Measurements from ENCODE around the gene SYNJ1. TPM values are rescaled to one million over a fixed set of nuclear protein-coding genes. Genes with fewer than 3 reads are reported as not detected.

The SYNJ1 gene
- total RNA-seq, 1 donor from 2014 or later: 12.9 TPM

DNA sequence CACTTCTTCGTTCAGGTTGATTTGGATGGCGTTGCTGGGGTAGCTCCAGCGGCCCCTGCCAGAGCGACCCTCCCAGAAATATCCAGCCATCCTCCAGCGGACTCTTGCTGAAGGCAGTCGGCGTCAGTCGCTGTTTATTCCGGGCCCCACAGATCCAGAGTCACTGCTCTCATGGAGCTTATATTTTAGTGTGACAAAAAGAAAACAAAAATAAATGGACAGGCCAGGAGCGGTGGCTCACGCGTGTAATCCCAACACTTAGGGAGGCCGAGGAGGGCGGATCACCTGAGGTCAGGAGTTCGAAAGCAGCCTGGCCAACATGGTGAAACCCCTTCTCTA is 114.8 kb downstream of the SYNJ1 start:
- Histone ChIP-seq H3K9ac (ENCODE audit: low read length) (peak overlapping the region; percentile 96), H3K27ac (ENCODE audit: low read depth, low read length) (peak overlapping the region; percentile 98), H3K79me2 (ENCODE audit: insufficient read depth, low read length) (peaks cover 25% of the 10 kb centered on the region), H2AFZ (ENCODE audit: low read depth, low read length) (peak overlapping the region; percentile 99), H3K36me3 (ENCODE audit: insufficient read depth, low read length) (peaks cover 10% of the 10 kb centered on the region), H3K9me3 (ENCODE audit: insufficient read depth, low read depth, low read length) (no peaks in the 10 kb centered on the region), H3K4me3 (ENCODE audit: insufficient read depth, low read depth, low read length) (peak overlapping the region; percentile 76), H4K20me1 (ENCODE audit: insufficient read depth, low read length) (peaks cover 9% of the 10 kb centered on the region), H3K27me3 (ENCODE audit: insufficient read depth, low read length) (no peaks in the 10 kb centered on the region), H3K4me1 (ENCODE audit: insufficient read depth, low read length) (no peaks in the 10 kb centered on the region), H3K4me2 (ENCODE audit: low read length) (peak overlapping the region; percentile 99)
- TF ChIP-seq, protein P1, sequence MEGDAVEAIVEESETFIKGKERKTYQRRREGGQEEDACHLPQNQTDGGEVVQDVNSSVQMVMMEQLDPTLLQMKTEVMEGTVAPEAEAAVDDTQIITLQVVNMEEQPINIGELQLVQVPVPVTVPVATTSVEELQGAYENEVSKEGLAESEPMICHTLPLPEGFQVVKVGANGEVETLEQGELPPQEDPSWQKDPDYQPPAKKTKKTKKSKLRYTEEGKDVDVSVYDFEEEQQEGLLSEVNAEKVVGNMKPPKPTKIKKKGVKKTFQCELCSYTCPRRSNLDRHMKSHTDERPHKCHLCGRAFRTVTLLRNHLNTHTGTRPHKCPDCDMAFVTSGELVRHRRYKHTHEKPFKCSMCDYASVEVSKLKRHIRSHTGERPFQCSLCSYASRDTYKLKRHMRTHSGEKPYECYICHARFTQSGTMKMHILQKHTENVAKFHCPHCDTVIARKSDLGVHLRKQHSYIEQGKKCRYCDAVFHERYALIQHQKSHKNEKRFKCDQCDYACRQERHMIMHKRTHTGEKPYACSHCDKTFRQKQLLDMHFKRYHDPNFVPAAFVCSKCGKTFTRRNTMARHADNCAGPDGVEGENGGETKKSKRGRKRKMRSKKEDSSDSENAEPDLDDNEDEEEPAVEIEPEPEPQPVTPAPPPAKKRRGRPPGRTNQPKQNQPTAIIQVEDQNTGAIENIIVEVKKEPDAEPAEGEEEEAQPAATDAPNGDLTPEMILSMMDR (IDR thresholded peaks at IDR 0.05; ENCODE audit: insufficient read depth, low read depth, low read length): no peak
- no peak for TF ChIP-seq EZH2 (IDR thresholded peaks at IDR 0.05; ENCODE audit: insufficient read depth, low read length)
- peak overlapping the region; percentile 94 for H3K4me3 Mint-ChIP-seq (ENCODE audit: unreplicated experiment)
- H3K9me3 Mint-ChIP-seq (ENCODE audit: unreplicated experiment): no peaks in the 10 kb centered on the region
- H3K27ac Mint-ChIP-seq (ENCODE audit: unreplicated experiment): peak overlapping the region; percentile 98
- no peaks in the 10 kb centered on the region for H3K27me3 Mint-ChIP-seq (ENCODE audit: low read depth, unreplicated experiment)
- FAIRE-seq: no peak
- no peaks in the 10 kb centered on the region for H3K4me1 Mint-ChIP-seq (ENCODE audit: low read depth, unreplicated experiment)
- no peaks in the 10 kb centered on the region for H3K36me3 Mint-ChIP-seq (ENCODE audit: low read depth, unreplicated experiment)
- DNase-seq (ENCODE audit: low read depth): no peak

- Histone ChIP-seq H3K27me3 (ENCODE audit: insufficient read depth, low read length) (no peaks in the 10 kb centered on the region), H4K20me1 (ENCODE audit: insufficient read depth, low read length) (peaks cover 9% of the 10 kb centered on the region), H3K9me3 (ENCODE audit: insufficient read depth, low read depth, low read length) (no peaks in the 10 kb centered on the region), H2AFZ (ENCODE audit: low read depth, low read length) (peak within 1 kb of the TSS; percentile 99), H3K4me2 (ENCODE audit: low read length) (peak within 1 kb of the TSS; percentile 99), H3K4me1 (ENCODE audit: insufficient read depth, low read length) (no peaks in the 10 kb centered on the region), H3K4me3 (ENCODE audit: insufficient read depth, low read depth, low read length) (peak within 1 kb of the TSS; percentile 76), H3K79me2 (ENCODE audit: insufficient read depth, low read length) (peaks cover 25% of the 10 kb centered on the region), H3K36me3 (ENCODE audit: insufficient read depth, low read length) (peaks cover 13% of the 10 kb centered on the region), H3K9ac (ENCODE audit: low read length) (peak within 1 kb of the TSS; percentile 96), H3K27ac (ENCODE audit: low read depth, low read length) (peak within 1 kb of the TSS; percentile 98)
- no peaks in the 10 kb centered on the region for H3K4me1 Mint-ChIP-seq (ENCODE audit: low read depth, unreplicated experiment)
- DNase-seq (ENCODE audit: low read depth) (peak; percentile 93), FAIRE-seq (no peak)
- TF ChIP-seq, protein P1 (IDR thresholded peaks at IDR 0.05; ENCODE audit: insufficient read depth, low read depth, low read length): no peak
- TF ChIP-seq EZH2 (IDR thresholded peaks at IDR 0.05; ENCODE audit: insufficient read depth, low read length): no peak
- peak within 1 kb of the TSS; percentile 98 for H3K27ac Mint-ChIP-seq (ENCODE audit: unreplicated experiment)
- peak within 1 kb of the TSS; percentile 94 for H3K4me3 Mint-ChIP-seq (ENCODE audit: unreplicated experiment)
- H3K27me3 Mint-ChIP-seq (ENCODE audit: low read depth, unreplicated experiment): no peaks in the 10 kb centered on the region
- H3K36me3 Mint-ChIP-seq (ENCODE audit: low read depth, unreplicated experiment): no peaks in the 10 kb centered on the region
- no peaks in the 10 kb centered on the region for H3K9me3 Mint-ChIP-seq (ENCODE audit: unreplicated experiment)
Measured at GRCh38 chr21:32612075-32612998, 115.5 kb downstream of the SYNJ1 start, which contains the start of gene CFAP298. TSS of gene CFAP298 (minus strand) at chr21:32612377. CDS start at chr21:32612243, 134 bp downstream.

All from astrocyte (in vitro differentiated cells and primary cell).